ENCODE measurements around the gene TNFAIP8.
A peak's percentile ranks its signal among the peaks of the same experiment; 100 is the strongest.
"Not testable (repeated sequence)": the region's sequence is repeated elsewhere in the genome, so short reads cannot be mapped to it uniquely, and the experiment has no call there.

TNFAIP8 gene

GRCh38 chr5:119426057-119426456 is 70.2 kb downstream of the TNFAIP8 start:
- no peak for TF ChIP-seq CTCF (IDR thresholded peaks at IDR 0.05; ENCODE audit: low read length, missing control alignments)
- no peak overlapping the region for H3K4me3 ChIP-seq (replicated peaks; ENCODE audit: low read depth, low read length)
- DNase-seq (ENCODE audit: low read depth) = no peak

- TF ChIP-seq CTCF (IDR thresholded peaks at IDR 0.05; ENCODE audit: low read length, missing control alignments) = no peak
- H3K4me3 ChIP-seq (replicated peaks; ENCODE audit: low read depth, low read length) = no peak overlapping the region
- DNase-seq (ENCODE audit: low read depth) = no peak
These were observed 71.2 kb downstream of the TNFAIP8 start for GRCh38 chr5:119427060-119427459.

- not testable (repeated sequence) for H3K4me3 ChIP-seq (replicated peaks; ENCODE audit: low read depth, low read length)
- DNase-seq (ENCODE audit: low read depth) = peak; percentile 41
These were observed 71.8 kb downstream of the TNFAIP8 start for GRCh38 chr5:119427596-119427995.

- not testable (repeated sequence) for DNase-seq (ENCODE audit: low read depth); H3K4me3 ChIP-seq (replicated peaks; ENCODE audit: low read depth, low read length)
These were observed 72.3 kb downstream of the TNFAIP8 start for GRCh38 chr5:119428166-119428565.

GRCh38 chr5:119428574-119428973 is 72.8 kb downstream of the TNFAIP8 start:
- DNase-seq (ENCODE audit: low read depth); H3K4me3 ChIP-seq (replicated peaks; ENCODE audit: low read depth, low read length): not testable (repeated sequence)

GRCh38 chr5:119432674-119433237 is 76.9 kb downstream of the TNFAIP8 start:
- not testable (repeated sequence) for H3K4me3 ChIP-seq (replicated peaks; ENCODE audit: low read depth, low read length); DNase-seq (ENCODE audit: low read depth)

GRCh38 chr5:119435436-119436132 is 79.8 kb downstream of the TNFAIP8 start:
- peak; percentile 68 for TF ChIP-seq CTCF (IDR thresholded peaks at IDR 0.05; ENCODE audit: low read length, missing control alignments)
- H3K4me3 ChIP-seq (replicated peaks; ENCODE audit: low read depth, low read length) = no peak overlapping the region
- DNase-seq (ENCODE audit: low read depth) = peak; percentile 66

- not testable (repeated sequence) for DNase-seq (ENCODE audit: low read depth); H3K4me3 ChIP-seq (replicated peaks; ENCODE audit: low read depth, low read length)
These were observed 82.2 kb downstream of the TNFAIP8 start for GRCh38 chr5:119437785-119438586.

- H3K4me3 ChIP-seq (replicated peaks; ENCODE audit: low read depth, low read length); DNase-seq (ENCODE audit: low read depth): not testable (repeated sequence)
These were observed 82.7 kb downstream of the TNFAIP8 start for GRCh38 chr5:119438587-119438917.

GRCh38 chr5:119439140-119439631 is 83.4 kb downstream of the TNFAIP8 start:
- DNase-seq (ENCODE audit: low read depth) = no peak
- H3K4me3 ChIP-seq (replicated peaks; ENCODE audit: low read depth, low read length) = no peak overlapping the region
- no peak for TF ChIP-seq CTCF (IDR thresholded peaks at IDR 0.05; ENCODE audit: low read length, missing control alignments)

GRCh38 chr5:119439632-119440031 is 83.8 kb downstream of the TNFAIP8 start:
- not testable (repeated sequence) for H3K4me3 ChIP-seq (replicated peaks; ENCODE audit: low read depth, low read length); DNase-seq (ENCODE audit: low read depth)

GRCh38 chr5:119444643-119445042 is 88.8 kb downstream of the TNFAIP8 start:
- not testable (repeated sequence) for DNase-seq (ENCODE audit: low read depth); H3K4me3 ChIP-seq (replicated peaks; ENCODE audit: low read depth, low read length)
